ENCODE results near the gene DPY30.

Gene DPY30

GRCh38 chr2:32009516-32010256 lies 29.9 kb downstream of the DPY30 start:
- peak in 4 of 5 experiments; percentile 12 to 54 (median 24) for DNase-seq

GRCh38 chr2:32008805-32009515 lies 30.6 kb downstream of the DPY30 start:
- DNase-seq: peak in 1 of 5 experiments; percentile 24

- DNase-seq: no peak
These were observed 32.5 kb downstream of the DPY30 start for GRCh38 chr2:32007121-32007391.

GRCh38 chr2:32005371-32005976 lies 34.1 kb downstream of the DPY30 start:
- DNase-seq: no peak

GRCh38 chr2:32003791-32004190 lies 35.8 kb downstream of the DPY30 start:
- DNase-seq: no peak

GRCh38 chr2:32002406-32002805 lies 37.2 kb downstream of the DPY30 start:
- no peak for DNase-seq

GRCh38 chr2:31999438-31999837 lies 40.2 kb downstream of the DPY30 start:
- DNase-seq: no peak

- DNase-seq: peak in 1 of 5 experiments; percentile 64
These were observed 40.7 kb downstream of the DPY30 start for GRCh38 chr2:31998731-31999383.

- DNase-seq: peak in 1 of 5 experiments; percentile 20
These were observed 42.0 kb downstream of the DPY30 start for GRCh38 chr2:31997653-31998052.

GRCh38 chr2:31996571-31997150 lies 42.9 kb downstream of the DPY30 start:
- DNase-seq: no peak

- DNase-seq: no peak
These were observed 46.7 kb downstream of the DPY30 start for GRCh38 chr2:31992934-31993333.

GRCh38 chr2:31992025-31992579 lies 47.5 kb downstream of the DPY30 start:
- peak in 1 of 5 experiments; percentile 41 for DNase-seq

GRCh38 chr2:31989946-31990345 lies 49.7 kb downstream of the DPY30 start:
- DNase-seq: no peak

- no peak for DNase-seq
These were observed 52.0 kb downstream of the DPY30 start for GRCh38 chr2:31987454-31988220.

- no peak for DNase-seq
These were observed 52.7 kb downstream of the DPY30 start for GRCh38 chr2:31986906-31987305.

GRCh38 chr2:31983762-31984467 lies 55.7 kb downstream of the DPY30 start:
- no peak for DNase-seq

- peak in 1 of 5 experiments; percentile 62 for DNase-seq
These were observed 58.8 kb downstream of the DPY30 start for GRCh38 chr2:31980674-31981356.

- no peak for DNase-seq
These were observed 59.6 kb downstream of the DPY30 start for GRCh38 chr2:31979956-31980355.

GRCh38 chr2:31979018-31979417 lies 60.6 kb downstream of the DPY30 start:
- DNase-seq: no peak

- no peak for DNase-seq
These were observed 61.2 kb downstream of the DPY30 start for GRCh38 chr2:31978436-31978835.

Data from T-helper 2 cell (primary cell).